Osteoblast (primary cell): Measurements from ENCODE around the gene OTOP1. TPM values are rescaled to one million over a fixed set of nuclear protein-coding genes. Genes with fewer than 3 reads are reported as not detected.
"Not testable (repeated sequence)": the region's sequence is repeated elsewhere in the genome, so short reads cannot be mapped to it uniquely, and the experiment has no call there.

Experiments
- DNase-seq: peaks from one replicate; pipeline ENCODE4 v3.0.0; 2011; ENCODE audit warnings: low spot score, mixed read lengths; ENCODE audit not compliant: insufficient read length; ENCODE audit errors: missing footprints
- H2AFZ ChIP-seq: 2 replicates; pipeline ENCODE4 v1.6.0; 2011; ENCODE audit warnings: mild to moderate bottlenecking, low read length
- H3K27ac ChIP-seq: 2 replicates; pipeline ENCODE4 v1.5.1; 2011; ENCODE audit warnings: mild to moderate bottlenecking, low read depth, low read length, moderate library complexity
- H3K27me3 ChIP-seq: 2 replicates; pipeline ENCODE4 v1.6.0; 2012; ENCODE audit warnings: mild to moderate bottlenecking, control low read depth, inconsistent platforms, low read length, moderate library complexity; ENCODE audit not compliant: insufficient read depth
- H3K36me3 ChIP-seq: 2 replicates; pipeline ENCODE4 v1.5.1; 2011; ENCODE audit warnings: mild to moderate bottlenecking, low read length, control low read depth, moderate library complexity; ENCODE audit not compliant: insufficient read depth
- H3K4me1 ChIP-seq: 2 replicates; pipeline ENCODE4 v1.5.1; 2011; ENCODE audit warnings: mild to moderate bottlenecking, low read length, control low read depth, moderate library complexity; ENCODE audit not compliant: insufficient read depth
- H3K4me2 ChIP-seq: 2 replicates; pipeline ENCODE4 v1.6.0; 2011; ENCODE audit warnings: mild to moderate bottlenecking, low read length; ENCODE audit not compliant: insufficient read depth
- H3K4me3 ChIP-seq: fragments of 200-600 bp; sonication (generic); 3 replicates; pipeline ENCODE4 v1.5.1; 2012; ENCODE audit warnings: mild to moderate bottlenecking, low read length, inconsistent platforms; ENCODE audit not compliant: insufficient read depth
- H3K79me2 ChIP-seq: 2 replicates; pipeline ENCODE4 v1.6.0; 2012; ENCODE audit warnings: mild to moderate bottlenecking, low read length, control low read depth, inconsistent platforms; ENCODE audit not compliant: insufficient read depth
- H3K9me3 ChIP-seq: 2 replicates; pipeline ENCODE4 v1.5.1; 2011; ENCODE audit warnings: low read depth, low read length, control low read depth
- H4K20me1 ChIP-seq: 2 replicates; pipeline ENCODE4 v1.6.0; 2012; ENCODE audit warnings: mild to moderate bottlenecking, low read length, control low read depth; ENCODE audit not compliant: insufficient read depth
- total RNA-seq: library from RNA; depleted of rRNA; stranded (reverse); fragments of >200 nt; gene quantifications from 2 replicates; pipeline ENCODE4 v1.2.3, GENCODE V29; 2012
- TF ChIP-seq, protein P1 (sequence below): IDR thresholded peaks from 2 replicates; pipeline ENCODE4 v1.5.1; 2011; ENCODE audit warnings: mild to moderate bottlenecking, low read depth, low read length, moderate library complexity; ENCODE audit errors: extremely low read depth

Gene OTOP1
- total RNA-seq, 1 donor, result not detected

DNA sequence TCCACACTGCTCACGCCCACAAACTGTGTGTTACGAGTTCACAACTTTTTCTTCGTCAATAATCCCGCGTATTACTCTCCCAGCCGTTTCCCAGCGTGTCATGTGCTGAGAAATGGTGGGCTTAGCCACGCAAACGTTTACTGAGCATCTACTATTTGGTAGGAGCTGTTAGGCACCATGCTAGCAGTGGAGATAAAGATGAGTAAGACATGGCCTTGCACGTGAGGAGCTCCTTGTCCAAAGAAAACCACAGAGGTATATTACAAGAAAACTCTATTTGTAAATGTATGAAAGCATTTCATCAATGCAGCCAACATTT lies 22.1 kb upstream of the OTOP1 start:
- Histone ChIP-seq H4K20me1 (peaks cover 3% of the 10 kb centered on the region), H3K79me2 (peaks cover 17% of the 10 kb centered on the region), H3K4me2 (peak overlapping the region; percentile 90), H3K27ac (peak overlapping the region; percentile 96), H3K4me1 (peaks cover 15% of the 10 kb centered on the region), H3K27me3 (peaks cover 4% of the 10 kb centered on the region), H3K4me3 (peak overlapping the region; percentile 99), H3K9me3 (no peaks in the 10 kb centered on the region), H2AFZ (peak overlapping the region; percentile 98), H3K36me3 (peaks cover 14% of the 10 kb centered on the region)
- TF ChIP-seq, protein P1, sequence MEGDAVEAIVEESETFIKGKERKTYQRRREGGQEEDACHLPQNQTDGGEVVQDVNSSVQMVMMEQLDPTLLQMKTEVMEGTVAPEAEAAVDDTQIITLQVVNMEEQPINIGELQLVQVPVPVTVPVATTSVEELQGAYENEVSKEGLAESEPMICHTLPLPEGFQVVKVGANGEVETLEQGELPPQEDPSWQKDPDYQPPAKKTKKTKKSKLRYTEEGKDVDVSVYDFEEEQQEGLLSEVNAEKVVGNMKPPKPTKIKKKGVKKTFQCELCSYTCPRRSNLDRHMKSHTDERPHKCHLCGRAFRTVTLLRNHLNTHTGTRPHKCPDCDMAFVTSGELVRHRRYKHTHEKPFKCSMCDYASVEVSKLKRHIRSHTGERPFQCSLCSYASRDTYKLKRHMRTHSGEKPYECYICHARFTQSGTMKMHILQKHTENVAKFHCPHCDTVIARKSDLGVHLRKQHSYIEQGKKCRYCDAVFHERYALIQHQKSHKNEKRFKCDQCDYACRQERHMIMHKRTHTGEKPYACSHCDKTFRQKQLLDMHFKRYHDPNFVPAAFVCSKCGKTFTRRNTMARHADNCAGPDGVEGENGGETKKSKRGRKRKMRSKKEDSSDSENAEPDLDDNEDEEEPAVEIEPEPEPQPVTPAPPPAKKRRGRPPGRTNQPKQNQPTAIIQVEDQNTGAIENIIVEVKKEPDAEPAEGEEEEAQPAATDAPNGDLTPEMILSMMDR, result no peak
- peak; percentile 66 for DNase-seq

DNA sequence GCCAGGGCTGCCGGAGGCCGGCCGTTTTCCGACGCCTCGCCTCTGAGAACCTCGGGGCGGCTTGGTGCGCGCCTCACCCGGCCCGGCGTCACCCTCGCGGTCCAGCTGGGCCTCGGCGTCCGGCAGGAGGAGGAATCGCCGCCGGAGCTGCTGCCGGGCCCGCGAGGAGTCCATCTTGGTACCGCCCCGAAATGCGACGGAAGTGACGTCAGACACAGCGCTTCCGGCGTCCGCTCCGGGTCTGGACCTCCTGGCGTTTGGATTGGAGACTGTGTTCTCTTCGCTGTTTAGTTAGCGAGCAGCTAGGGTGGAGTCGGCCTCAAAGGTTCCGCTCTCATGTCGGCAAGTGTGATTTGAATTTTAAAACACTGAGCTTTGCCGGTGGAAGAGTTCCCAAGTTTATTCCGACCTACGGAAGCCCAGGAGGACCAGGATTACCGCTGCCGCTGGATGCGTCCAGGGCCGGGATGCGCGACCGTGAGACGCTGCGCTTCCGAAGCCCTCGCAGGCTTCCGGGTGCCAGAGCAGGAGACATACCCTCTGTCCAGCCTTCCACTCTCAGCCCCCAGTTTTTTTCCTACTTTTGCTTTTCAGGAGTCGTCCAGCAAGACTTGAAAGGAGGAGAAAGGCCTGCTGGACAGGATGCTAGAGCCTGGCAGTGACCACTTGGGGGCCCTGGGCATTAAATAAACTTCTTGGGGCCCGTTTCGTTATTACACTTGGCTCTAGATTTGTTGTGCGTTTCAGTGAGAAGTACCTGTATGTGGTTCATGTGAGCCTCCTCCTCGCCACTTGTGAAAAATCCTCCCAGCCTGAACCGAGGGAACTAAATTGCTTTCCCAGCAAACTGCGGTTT lies 21.5 kb upstream of the OTOP1 start, which contains the start of gene TMEM128:
TSS of gene TMEM128 (minus strand) at position 195 of the 856 bp plus-strand sequence. CDS start at position 174, 21 bp downstream.
- peak within 1 kb of the TSS; percentile 98 for H2AFZ ChIP-seq
- peaks cover 17% of the 10 kb centered on the region for H3K79me2 ChIP-seq
- TF ChIP-seq, protein P1, result peak; percentile 34
- peak within 1 kb of the TSS; percentile 99 for H3K4me3 ChIP-seq
- peak; percentile 98 for DNase-seq
- peaks cover 20% of the 10 kb centered on the region for H3K36me3 ChIP-seq
- H3K4me1 ChIP-seq, result peaks cover 15% of the 10 kb centered on the region
- H3K27ac ChIP-seq, result peak within 1 kb of the TSS; percentile 96
- H3K4me2 ChIP-seq, result peak within 1 kb of the TSS; percentile 90
- H3K27me3 ChIP-seq, result peaks cover 4% of the 10 kb centered on the region
- H3K9me3 ChIP-seq, result no peaks in the 10 kb centered on the region
- peaks cover 3% of the 10 kb centered on the region for H4K20me1 ChIP-seq

DNA sequence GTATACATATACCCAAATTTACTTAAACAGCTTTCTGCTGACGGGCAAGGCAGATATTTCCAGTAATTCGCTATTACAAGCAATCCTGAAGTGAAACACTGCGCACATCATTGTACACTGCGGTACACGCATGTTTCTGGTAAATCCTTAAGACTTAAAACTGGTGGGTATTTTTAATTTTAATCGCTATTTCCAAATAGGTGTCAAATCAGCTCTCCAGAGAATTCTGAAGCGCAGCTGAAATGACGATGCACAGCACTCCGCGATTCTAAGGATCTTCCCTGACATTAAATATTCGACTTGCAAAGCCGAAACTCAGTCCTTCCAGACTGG lies 20.9 kb upstream of the OTOP1 start:
- H4K20me1 ChIP-seq, result peaks cover 3% of the 10 kb centered on the region
- H2AFZ ChIP-seq, result peak overlapping the region; percentile 98
- H3K27me3 ChIP-seq, result peaks cover 4% of the 10 kb centered on the region
- H3K4me3 ChIP-seq, result peak overlapping the region; percentile 99
- TF ChIP-seq, protein P1, result no peak
- no peaks in the 10 kb centered on the region for H3K9me3 ChIP-seq
- DNase-seq, result no peak
- H3K27ac ChIP-seq, result peak overlapping the region; percentile 96
- H3K4me1 ChIP-seq, result peaks cover 15% of the 10 kb centered on the region
- peaks cover 17% of the 10 kb centered on the region for H3K79me2 ChIP-seq
- H3K36me3 ChIP-seq, result peaks cover 21% of the 10 kb centered on the region
- H3K4me2 ChIP-seq, result peak overlapping the region; percentile 90

DNA sequence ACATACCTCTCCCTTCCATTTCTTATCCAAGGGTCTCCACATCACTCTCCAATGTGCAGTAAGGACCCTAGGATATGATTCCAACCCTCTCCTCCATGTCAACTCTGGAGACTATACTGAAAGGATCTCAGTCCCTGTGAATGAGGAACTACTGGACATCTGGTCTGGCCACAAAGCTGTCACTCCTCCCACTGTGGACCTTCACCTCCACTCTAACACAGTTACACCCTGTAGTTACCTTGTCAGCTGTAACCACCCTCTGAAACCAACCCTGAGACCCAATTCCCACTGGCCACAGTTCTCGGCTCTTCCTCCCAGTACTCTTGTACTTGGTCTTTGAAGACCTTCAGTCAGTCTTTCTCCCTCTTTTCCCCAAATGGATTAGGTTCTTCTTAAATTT lies 18.4 kb upstream of the OTOP1 start:
- no peak for DNase-seq
- no peak overlapping the region for H2AFZ ChIP-seq
- H3K4me1 ChIP-seq, result peaks cover 15% of the 10 kb centered on the region
- no peak overlapping the region for H3K27ac ChIP-seq
- peaks cover 42% of the 10 kb centered on the region for H3K36me3 ChIP-seq
- H3K9me3 ChIP-seq, result no peaks in the 10 kb centered on the region
- no peak overlapping the region for H3K4me2 ChIP-seq
- H3K4me3 ChIP-seq, result no peak overlapping the region
- TF ChIP-seq, protein P1, result no peak
- H4K20me1 ChIP-seq, result peaks cover 3% of the 10 kb centered on the region
- no peaks in the 10 kb centered on the region for H3K27me3 ChIP-seq
- H3K79me2 ChIP-seq, result peaks cover 17% of the 10 kb centered on the region

DNA sequence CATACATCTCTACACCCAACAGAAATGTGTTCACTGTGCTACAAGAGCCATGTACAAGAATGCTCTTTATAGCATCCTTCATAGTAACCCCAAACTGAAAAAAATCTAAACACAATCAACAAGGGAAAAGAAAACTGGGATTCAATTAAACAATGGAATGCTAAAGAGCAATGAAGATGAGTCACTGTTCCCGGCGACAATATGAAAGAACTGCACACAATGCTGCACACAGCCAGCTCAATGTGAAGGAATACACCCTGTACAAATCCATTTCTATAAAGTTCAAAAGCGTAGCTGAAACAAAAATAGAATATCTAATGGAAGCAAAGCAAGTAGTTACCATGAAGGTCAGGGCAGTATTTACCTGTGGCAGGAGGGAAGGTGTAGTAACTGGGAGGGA lies 12.8 kb upstream of the OTOP1 start:
- H3K36me3 ChIP-seq, result peaks cover 46% of the 10 kb centered on the region
- not testable (repeated sequence) for H3K4me3 ChIP-seq, DNase-seq, H3K79me2 ChIP-seq, H3K4me2 ChIP-seq, H3K27me3 ChIP-seq, H3K27ac ChIP-seq, H3K9me3 ChIP-seq, H4K20me1 ChIP-seq, H2AFZ ChIP-seq, H3K4me1 ChIP-seq
